A673 (cell line): ENCODE results near the gene AMMECR1. TPM values are rescaled to one million over a fixed set of nuclear protein-coding genes. Genes with fewer than 3 reads are reported as not detected.

Experiments used
- BruUV-seq: library from RNA; stranded (reverse); fragments of 400-500 nt; replicated peaks from 2 replicates; lab custom pipeline; 2021; lab: Mats Ljungman, UMichigan
- CTCF ChIA-PET: fragments of 300-600 bp; sonication (Branson Sonifier 250); formaldehyde crosslinking; loops from one replicate; lab custom pipeline; 2022; ENCODE audit warnings: antibody characterized with exemption; lab: Charles Lee
- POLR2A ChIA-PET: fragments of 300-600 bp; sonication (Branson Sonifier 250); formaldehyde crosslinking; loops from one replicate; lab custom pipeline; 2022; ENCODE audit warnings: antibody characterized with exemption; ENCODE audit not compliant: low non-redundant PET; lab: Charles Lee
- DNase-seq: peaks from one replicate; pipeline ENCODE4 v3.0.0-alpha.2; 2015; ENCODE audit warnings: low spot score
- H3K27ac ChIP-seq: fragments of 200-600 bp; sonication (generic); 2 replicates; pipeline ENCODE4 v1.5.1; 2016; ENCODE audit warnings: mixed run types, low read depth, mild to moderate bottlenecking, mixed read lengths, antibody characterized with exemption, low read length; ENCODE audit not compliant: poor library complexity, severe bottlenecking
- H3K27me3 ChIP-seq: fragments of 200-600 bp; sonication (generic); replicated peaks from 2 replicates; pipeline ENCODE4 v1.6.1; 2017; ENCODE audit warnings: mixed run types, low read depth, mild to moderate bottlenecking, mixed read lengths, antibody characterized with exemption, low read length; ENCODE audit not compliant: insufficient read depth, poor library complexity
- H3K36me3 ChIP-seq: fragments of 200-600 bp; sonication (generic); 2 replicates; pipeline ENCODE4 v1.6.1; 2016; ENCODE audit warnings: mixed run types, mild to moderate bottlenecking, mixed read lengths, antibody characterized with exemption, low read length; ENCODE audit not compliant: insufficient read depth, poor library complexity, severe bottlenecking
- H3K4me1 ChIP-seq: fragments of 200-600 bp; sonication (generic); 2 replicates; pipeline ENCODE4 v1.6.1; 2017; ENCODE audit warnings: mixed run types, mild to moderate bottlenecking, mixed read lengths, antibody characterized with exemption, low read length; ENCODE audit not compliant: insufficient read depth, poor library complexity, severe bottlenecking
- H3K4me3 ChIP-seq: fragments of 200-600 bp; sonication (generic); 2 replicates; pipeline ENCODE4 v1.5.1; 2016; ENCODE audit warnings: low read depth, mixed run types, mild to moderate bottlenecking, mixed read lengths, low read length; ENCODE audit not compliant: poor library complexity, severe bottlenecking
- H3K9me3 ChIP-seq: fragments of 200-600 bp; sonication (generic); 2 replicates; pipeline ENCODE4 v1.6.1; 2016; ENCODE audit warnings: mixed run types, low read depth, mild to moderate bottlenecking, mixed read lengths, antibody characterized with exemption, low read length; ENCODE audit not compliant: poor library complexity, severe bottlenecking
- EZH2 ChIP-seq: fragments of 200-600 bp; sonication (generic); IDR thresholded peaks from 2 replicates; pipeline ENCODE4 v1.6.1; 2017; ENCODE audit warnings: borderline replicate concordance, low read depth, mild to moderate bottlenecking, mixed read lengths, antibody characterized with exemption, low read length; ENCODE audit not compliant: poor library complexity, severe bottlenecking
- intact Hi-C: fragments of 100-400 bp; cut with micrococcal nuclease; formaldehyde crosslinking; loops from one replicate; pipeline ENCODE4 v1.10.0; 2022; ENCODE audit not compliant: unreplicated experiment
- total RNA-seq: library from RNA; stranded (reverse); gene quantifications from 2 replicates; pipeline ENCODE4 v1.2.3, GENCODE V29; 2021
- TF ChIP-seq, protein P1 (sequence below): fragments of 300-800, 200-600 bp; sonication (generic); conservative IDR thresholded peaks from 2 replicates; pipeline ENCODE4 v1.5.1; 2017; ENCODE audit warnings: low read depth, mild to moderate bottlenecking, antibody characterized with exemption, low read length, moderate library complexity, mixed read lengths

AMMECR1 gene
- total RNA-seq, 1 experiment from 2014 or later: 13.0 TPM

DNA sequence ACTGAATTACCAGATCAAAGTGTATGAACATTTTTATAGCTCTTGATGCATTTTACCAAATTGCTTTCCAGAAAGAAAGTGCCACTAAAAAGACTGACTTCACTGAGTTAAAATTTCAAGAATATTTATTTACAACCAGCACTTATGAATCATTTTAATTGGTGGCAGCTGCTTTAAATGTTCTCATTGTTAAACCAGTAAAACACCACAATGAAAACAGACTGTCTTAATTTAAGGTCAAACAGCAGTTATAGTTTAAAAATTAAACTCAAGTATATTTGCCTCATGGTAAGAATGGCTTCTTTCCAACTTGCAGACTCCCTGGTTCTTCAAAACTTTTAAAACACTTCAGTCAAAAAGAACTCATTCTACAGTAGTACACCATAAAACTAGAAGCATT, 36.9 kb downstream of the AMMECR1 start:
- Histone ChIP-seq H3K36me3 (no peaks in the 10 kb centered on the region), H3K27me3 (no peaks in the 10 kb centered on the region), H3K9me3 (no peaks in the 10 kb centered on the region), H3K4me1 (no peaks in the 10 kb centered on the region), H3K4me3 (no peak overlapping the region), H3K27ac (no peak overlapping the region)
- TF ChIP-seq, protein P1, sequence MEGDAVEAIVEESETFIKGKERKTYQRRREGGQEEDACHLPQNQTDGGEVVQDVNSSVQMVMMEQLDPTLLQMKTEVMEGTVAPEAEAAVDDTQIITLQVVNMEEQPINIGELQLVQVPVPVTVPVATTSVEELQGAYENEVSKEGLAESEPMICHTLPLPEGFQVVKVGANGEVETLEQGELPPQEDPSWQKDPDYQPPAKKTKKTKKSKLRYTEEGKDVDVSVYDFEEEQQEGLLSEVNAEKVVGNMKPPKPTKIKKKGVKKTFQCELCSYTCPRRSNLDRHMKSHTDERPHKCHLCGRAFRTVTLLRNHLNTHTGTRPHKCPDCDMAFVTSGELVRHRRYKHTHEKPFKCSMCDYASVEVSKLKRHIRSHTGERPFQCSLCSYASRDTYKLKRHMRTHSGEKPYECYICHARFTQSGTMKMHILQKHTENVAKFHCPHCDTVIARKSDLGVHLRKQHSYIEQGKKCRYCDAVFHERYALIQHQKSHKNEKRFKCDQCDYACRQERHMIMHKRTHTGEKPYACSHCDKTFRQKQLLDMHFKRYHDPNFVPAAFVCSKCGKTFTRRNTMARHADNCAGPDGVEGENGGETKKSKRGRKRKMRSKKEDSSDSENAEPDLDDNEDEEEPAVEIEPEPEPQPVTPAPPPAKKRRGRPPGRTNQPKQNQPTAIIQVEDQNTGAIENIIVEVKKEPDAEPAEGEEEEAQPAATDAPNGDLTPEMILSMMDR: no peak
- no peak for TF ChIP-seq EZH2
- POLR2A ChIA-PET: no interaction called here
- intact Hi-C loops: no loop called here
- DNase-seq: no peak
- no TSS peak for BruUV-seq
- CTCF ChIA-PET: no interaction called here

DNA sequence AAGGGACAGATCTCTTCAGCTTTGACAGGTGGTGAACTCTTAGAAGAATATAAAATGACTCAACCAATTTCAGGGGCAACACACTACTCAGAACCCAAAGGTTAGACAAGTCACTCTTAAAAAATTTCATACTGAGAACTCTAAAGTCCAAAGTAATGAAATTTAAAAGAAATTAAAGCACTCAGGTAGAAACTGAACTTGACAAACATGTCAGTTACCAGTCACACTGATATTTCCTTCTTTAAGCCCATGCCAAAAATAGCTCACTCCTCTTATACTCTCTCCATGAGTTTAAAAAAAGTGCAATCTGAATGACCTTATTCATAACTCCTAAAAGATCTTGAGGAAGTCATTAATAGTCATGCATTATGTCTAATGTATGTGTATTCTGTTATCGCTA, 40.3 kb downstream of the AMMECR1 start:
- Histone ChIP-seq H3K27ac (no peak overlapping the region), H3K27me3 (no peaks in the 10 kb centered on the region), H3K9me3 (no peaks in the 10 kb centered on the region), H3K4me3 (no peak overlapping the region), H3K4me1 (no peaks in the 10 kb centered on the region), H3K36me3 (no peaks in the 10 kb centered on the region)
- TF ChIP-seq, protein P1: no peak
- TF ChIP-seq EZH2: no peak
- BruUV-seq: no TSS peak
- ChIA-PET CTCF (no interaction called here), POLR2A (no interaction called here)
- intact Hi-C loops: no loop called here
- DNase-seq: no peak

DNA sequence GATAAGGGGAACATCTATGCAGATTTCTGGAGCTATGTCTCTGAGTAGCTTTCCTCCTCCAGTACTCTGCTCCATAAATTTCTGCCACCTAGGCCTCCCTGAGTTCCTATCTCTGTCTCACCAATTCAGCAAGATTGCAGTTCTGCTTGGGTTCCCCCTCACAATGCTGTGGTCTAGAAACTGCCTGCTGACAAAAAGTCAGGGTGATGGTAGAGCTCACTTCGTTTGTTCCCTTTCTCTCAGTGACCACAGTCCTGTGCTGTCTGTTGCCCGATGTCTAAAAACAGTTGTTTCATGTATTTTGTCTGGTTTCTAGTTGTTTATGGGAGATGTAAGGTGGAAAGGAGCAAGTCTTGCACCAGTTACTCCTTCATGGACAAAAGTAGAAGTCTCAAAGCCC, 41.1 kb downstream of the AMMECR1 start:
- H3K9me3 ChIP-seq: no peaks in the 10 kb centered on the region
- intact Hi-C loops: no loop called here
- H3K36me3 ChIP-seq: no peaks in the 10 kb centered on the region
- no TSS peak for BruUV-seq
- H3K4me1 ChIP-seq: no peaks in the 10 kb centered on the region
- H3K27ac ChIP-seq: no peak overlapping the region
- ChIA-PET CTCF (no interaction called here), POLR2A (no interaction called here)
- DNase-seq: no peak
- no peak overlapping the region for H3K4me3 ChIP-seq
- TF ChIP-seq EZH2: no peak
- TF ChIP-seq, protein P1: no peak
- no peaks in the 10 kb centered on the region for H3K27me3 ChIP-seq
